Neural crest cell (in vitro differentiated cells): Measurements from ENCODE around the gene PNLIPRP3. TPM values are rescaled to one million over a fixed set of nuclear protein-coding genes. Genes with fewer than 3 reads are reported as not detected.

Experiments
- DNase-seq: peaks from one replicate; pipeline ENCODE4 v3.0.0; 2021; ENCODE audit warnings: low read depth, mixed read lengths, low spot score
- H3K27ac Mint-ChIP-seq: one replicate; pipeline ENCODE4 v1.8.0; 2021; ENCODE audit warnings: mild to moderate bottlenecking, mixed read lengths; ENCODE audit not compliant: unreplicated experiment
- H3K27me3 Mint-ChIP-seq: 2 replicates; pipeline ENCODE4 v1.8.0; 2021; ENCODE audit warnings: low read depth, mild to moderate bottlenecking, mixed read lengths
- H3K36me3 Mint-ChIP-seq: 2 replicates; pipeline ENCODE4 v1.8.0; 2021; ENCODE audit warnings: low read depth, mild to moderate bottlenecking, mixed read lengths
- H3K4me1 Mint-ChIP-seq: 2 replicates; pipeline ENCODE4 v1.8.0; 2021; ENCODE audit warnings: mixed read lengths
- H3K4me3 Mint-ChIP-seq: one replicate; pipeline ENCODE4 v1.8.0; 2021; ENCODE audit warnings: mild to moderate bottlenecking, mixed read lengths
- H3K9me3 Mint-ChIP-seq: 2 replicates; pipeline ENCODE4 v1.8.0; 2021; ENCODE audit warnings: mixed read lengths
- CTCF ChIP-seq: fragments of 200-600 bp; sonication (generic); conservative IDR thresholded peaks from 2 replicates; pipeline ENCODE4 v1.5.0; 2021; ENCODE audit warnings: antibody characterized with exemption, mild to moderate bottlenecking
- total RNA-seq: library from RNA; stranded (reverse); gene quantifications from 2 replicates; pipeline ENCODE4 v1.2.1, GENCODE V29; 2021

Gene PNLIPRP3
- total RNA-seq, 1 donor from 2014 or later = not detected

- Mint-ChIP-seq H3K4me1 (peaks cover 3% of the 10 kb centered on the region), H3K27ac (no peak overlapping the region), H3K4me3 (no peak overlapping the region), H3K27me3 (no peaks in the 10 kb centered on the region), H3K9me3 (peaks cover 6% of the 10 kb centered on the region), H3K36me3 (no peaks in the 10 kb centered on the region)
- no peak for TF ChIP-seq CTCF
- DNase-seq = no peak
Measured at GRCh38 chr10:116470071-116470470, 42.4 kb downstream of the PNLIPRP3 start.

- Mint-ChIP-seq H3K4me3 (no peak overlapping the region), H3K27me3 (no peaks in the 10 kb centered on the region), H3K4me1 (peaks cover 3% of the 10 kb centered on the region), H3K27ac (no peak overlapping the region), H3K9me3 (peaks cover 6% of the 10 kb centered on the region), H3K36me3 (no peaks in the 10 kb centered on the region)
- DNase-seq = no peak
- TF ChIP-seq CTCF = peak; percentile 56
Measured at GRCh38 chr10:116470768-116471415, 43.2 kb downstream of the PNLIPRP3 start.

GRCh38 chr10:116472891-116473290 lies 45.2 kb downstream of the PNLIPRP3 start:
- Mint-ChIP-seq H3K9me3 (peaks cover 6% of the 10 kb centered on the region), H3K27ac (no peak overlapping the region), H3K4me1 (peaks cover 3% of the 10 kb centered on the region), H3K27me3 (no peaks in the 10 kb centered on the region), H3K36me3 (no peaks in the 10 kb centered on the region), H3K4me3 (no peak overlapping the region)
- DNase-seq = no peak
- no peak for TF ChIP-seq CTCF

- Mint-ChIP-seq H3K27me3 (no peaks in the 10 kb centered on the region), H3K4me1 (no peaks in the 10 kb centered on the region), H3K4me3 (no peak overlapping the region), H3K27ac (no peak overlapping the region), H3K36me3 (no peaks in the 10 kb centered on the region), H3K9me3 (peaks cover 5% of the 10 kb centered on the region)
- TF ChIP-seq CTCF = no peak
- DNase-seq = no peak
Measured at GRCh38 chr10:116475866-116476265, 48.2 kb downstream of the PNLIPRP3 start.

- H3K4me3 Mint-ChIP-seq = no peak overlapping the region
- no peak for TF ChIP-seq CTCF
- peaks cover 5% of the 10 kb centered on the region for H3K9me3 Mint-ChIP-seq
- no peak for DNase-seq
- no peaks in the 10 kb centered on the region for H3K27me3 Mint-ChIP-seq
- H3K27ac Mint-ChIP-seq = no peak overlapping the region
- no peaks in the 10 kb centered on the region for H3K4me1 Mint-ChIP-seq
- H3K36me3 Mint-ChIP-seq = no peaks in the 10 kb centered on the region
Measured at GRCh38 chr10:116476461-116476860, 48.8 kb downstream of the PNLIPRP3 start.
